ENCODE results near the gene MYOCD.

Gene MYOCD

GRCh38 chr17:12644623-12645022 lies 21.1 kb upstream of the MYOCD start:
- no peak for DNase-seq

GRCh38 chr17:12646761-12647422 lies 18.8 kb upstream of the MYOCD start:
- DNase-seq = no peak

GRCh38 chr17:12648498-12648897 lies 17.2 kb upstream of the MYOCD start:
- DNase-seq = no peak

GRCh38 chr17:12655936-12656335 lies 9.8 kb upstream of the MYOCD start:
- no peak for DNase-seq

- DNase-seq = no peak
Observed at GRCh38 chr17:12656354-12656753, 9.3 kb upstream of the MYOCD start.

GRCh38 chr17:12659500-12659899 lies 6.2 kb upstream of the MYOCD start:
- no peak for DNase-seq

DNA sequence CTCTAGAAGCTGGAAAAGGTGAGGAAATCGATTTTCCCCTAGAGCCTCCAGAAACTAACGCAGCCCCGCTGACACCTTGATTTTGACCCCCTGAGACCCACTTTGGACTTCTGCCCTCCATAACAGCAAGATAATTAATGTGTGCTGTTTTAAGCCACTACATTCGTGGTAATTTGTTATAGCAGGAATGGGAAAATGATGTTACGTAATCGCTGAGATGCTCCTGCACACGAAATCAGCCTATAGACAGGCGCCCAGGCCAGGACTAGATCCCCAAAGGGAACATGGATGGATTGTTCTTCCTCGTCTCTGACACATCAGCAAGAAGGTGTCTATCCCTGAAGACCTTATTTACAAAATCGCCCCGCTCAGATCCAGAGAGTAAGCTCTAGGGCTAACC lies 1.4 kb upstream of the MYOCD start:
- DNase-seq = no peak

GRCh38 chr17:12664894-12665262 lies 812 bp upstream of the MYOCD start:
- no peak for DNase-seq

DNA sequence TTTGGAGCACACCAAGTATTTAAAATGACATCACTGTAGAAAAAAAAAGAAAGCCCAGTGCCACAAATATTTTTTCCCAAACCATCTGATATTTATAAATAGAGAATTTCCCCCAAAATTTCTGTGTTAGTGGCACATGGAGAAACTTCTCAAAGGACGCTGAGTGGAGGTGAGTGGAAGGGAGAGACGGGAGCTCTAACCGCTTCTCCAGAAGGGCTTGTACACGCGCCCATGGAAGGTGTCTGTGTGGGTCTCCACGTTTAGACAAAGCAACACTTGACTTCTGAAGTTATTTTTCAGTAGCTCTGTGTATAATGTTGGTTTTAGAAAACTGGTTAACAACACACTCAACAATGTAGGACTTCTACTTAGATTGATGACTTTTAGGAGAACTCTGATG lies 1.0 kb downstream of the MYOCD start:
- no peak for DNase-seq

DNA sequence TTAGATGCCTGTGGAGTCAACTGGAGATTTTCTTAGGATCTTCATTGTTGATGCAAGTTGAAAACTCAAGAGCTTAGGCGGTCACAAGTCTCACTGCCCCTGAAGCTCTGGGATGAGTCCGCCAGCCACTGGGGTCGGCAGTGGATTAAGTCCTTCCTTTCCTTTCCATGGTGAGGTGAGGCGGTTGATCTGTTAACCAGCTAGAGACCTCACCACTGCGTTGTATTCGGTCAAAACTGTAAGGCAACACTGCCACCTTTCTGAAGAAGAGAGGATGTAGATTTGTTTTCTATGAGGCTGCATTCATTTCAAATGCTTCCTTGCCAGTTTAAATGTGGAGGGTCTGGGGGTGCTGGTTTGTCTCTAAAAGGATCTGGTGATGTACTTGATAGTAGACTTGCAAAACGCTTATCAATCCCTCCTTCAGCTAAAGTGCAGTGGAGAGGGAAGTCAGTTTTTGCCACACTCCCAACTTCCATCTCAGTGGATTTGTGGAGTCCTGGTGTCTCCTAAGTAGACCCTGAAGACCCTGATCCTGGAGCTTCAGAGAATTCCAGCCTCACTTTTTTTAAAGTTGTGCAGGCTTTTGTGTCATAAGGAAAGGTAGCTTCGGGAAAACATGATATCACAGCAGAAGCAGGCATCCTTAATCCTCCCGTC lies 1.7 kb downstream of the MYOCD start:
- no peak for DNase-seq

- DNase-seq = no peak
Observed at GRCh38 chr17:12671906-12672305, 6.2 kb downstream of the MYOCD start.

GRCh38 chr17:12672947-12673346 lies 7.3 kb downstream of the MYOCD start:
- no peak for DNase-seq

- DNase-seq = no peak
Observed at GRCh38 chr17:12673788-12674187, 8.1 kb downstream of the MYOCD start.

DNA sequence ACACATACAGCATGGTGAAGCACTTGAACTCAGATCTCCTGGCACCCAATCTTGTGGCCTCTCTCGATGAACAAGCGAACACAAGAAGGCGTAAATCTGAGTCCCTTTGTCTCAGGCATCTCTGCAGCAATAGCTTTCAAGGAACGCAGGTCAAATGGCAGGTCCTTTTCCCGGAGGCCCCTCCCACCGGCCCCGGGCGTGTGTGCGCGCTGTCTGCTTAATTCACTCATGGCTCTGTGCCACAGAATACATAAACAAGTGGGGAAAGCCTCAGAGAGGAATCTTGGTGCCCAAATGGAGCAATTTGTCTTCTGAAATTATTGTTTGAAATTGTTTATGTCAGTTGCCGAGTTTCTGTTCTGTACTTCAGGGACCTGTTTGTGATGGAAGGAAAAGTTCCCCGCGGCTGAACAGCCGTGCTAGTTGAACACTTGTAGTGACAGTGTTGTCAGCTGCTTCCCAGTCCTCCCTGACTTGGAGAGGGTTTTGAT lies 14.8 kb downstream of the MYOCD start:
- DNase-seq = no peak

- DNase-seq = no peak
Observed at GRCh38 chr17:12680993-12681392, 15.3 kb downstream of the MYOCD start.

DNA sequence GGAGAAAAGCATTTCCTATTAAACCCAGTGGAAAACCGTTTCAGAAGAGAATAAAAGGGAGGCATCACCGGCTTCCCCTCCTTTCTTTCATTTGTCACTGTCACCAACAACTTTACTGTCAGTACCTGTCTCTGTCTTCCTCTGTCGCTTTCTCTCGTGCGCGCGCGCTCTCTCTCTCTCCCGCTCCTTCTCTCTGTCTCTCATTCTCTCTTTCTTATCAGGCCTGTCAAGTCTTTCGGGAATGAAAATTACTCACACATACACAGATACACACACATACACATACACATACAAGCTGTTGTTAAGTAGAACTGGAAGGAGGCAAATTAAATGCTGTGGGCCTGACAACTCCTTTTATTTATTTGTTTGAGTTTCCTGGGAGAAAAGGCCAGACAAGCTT lies 17.6 kb downstream of the MYOCD start:
- DNase-seq = no peak

DNA sequence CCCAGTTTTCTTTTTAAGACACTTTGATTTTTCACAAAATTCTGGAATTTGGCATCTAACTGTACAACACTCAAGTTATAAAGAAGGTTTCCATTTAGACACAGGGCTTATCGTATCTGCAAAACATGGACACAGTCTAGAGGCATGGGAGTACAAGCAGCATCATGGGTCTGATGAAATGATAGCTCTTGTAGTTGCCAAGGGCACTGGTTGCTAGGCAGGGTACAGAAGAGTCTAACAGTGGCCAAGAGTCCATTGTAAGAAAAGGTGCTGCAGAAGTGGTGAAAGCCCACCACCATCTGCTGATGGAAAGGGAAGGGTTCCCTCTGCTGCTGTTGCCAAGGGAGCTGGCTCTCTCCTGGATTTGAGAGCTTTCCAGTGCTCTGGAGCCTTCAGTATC lies 20.8 kb downstream of the MYOCD start:
- no peak for DNase-seq

- no peak for DNase-seq
Observed at GRCh38 chr17:12688382-12688781, 22.7 kb downstream of the MYOCD start.

- no peak for DNase-seq
Observed at GRCh38 chr17:12691173-12691572, 25.5 kb downstream of the MYOCD start.

- DNase-seq = no peak
Observed at GRCh38 chr17:12693640-12694039, 27.9 kb downstream of the MYOCD start.

- no peak for DNase-seq
Observed at GRCh38 chr17:12706070-12706469, 40.4 kb downstream of the MYOCD start.

DNA sequence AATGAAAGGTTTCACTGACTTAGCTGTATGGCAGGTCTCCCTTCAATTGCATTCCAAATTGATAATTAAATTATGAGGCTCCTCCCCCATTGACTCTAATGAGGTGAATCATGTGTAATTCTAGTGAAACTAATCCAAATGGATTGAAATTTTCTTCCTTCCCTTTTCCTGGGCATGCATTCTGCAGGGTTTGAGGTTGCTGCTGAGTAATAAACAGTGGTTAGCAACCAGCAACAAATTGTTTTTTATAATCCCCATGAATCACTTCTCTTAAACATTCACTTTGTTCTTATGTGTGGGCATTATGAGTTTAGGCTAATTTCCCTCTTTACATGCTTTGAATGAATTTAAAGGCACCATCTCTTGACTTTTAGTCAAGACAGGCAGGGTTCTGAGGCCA lies 43.4 kb downstream of the MYOCD start:
- DNase-seq = no peak

DNA sequence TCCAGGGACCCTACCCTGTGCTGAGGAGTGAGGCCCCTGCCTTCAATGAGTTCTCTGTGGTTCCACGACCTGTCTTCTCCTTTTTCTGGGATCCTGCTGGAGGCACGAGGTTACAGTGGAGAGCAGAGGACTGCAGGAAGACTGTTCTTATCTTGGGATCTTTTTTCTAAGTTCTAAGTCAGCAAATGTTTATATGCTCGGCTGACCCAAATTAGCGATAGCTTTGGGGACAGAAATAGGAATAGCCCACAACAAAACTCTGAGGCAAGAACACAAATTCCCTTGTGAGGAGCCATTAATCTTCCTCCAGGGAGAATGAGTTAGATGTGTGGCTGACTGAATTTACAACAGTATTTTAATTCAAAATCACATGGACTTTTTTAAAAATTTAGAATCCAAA lies 46.7 kb downstream of the MYOCD start:
- DNase-seq = no peak

- DNase-seq = no peak
Observed at GRCh38 chr17:12712941-12713340, 47.3 kb downstream of the MYOCD start.

- DNase-seq = no peak
Observed at GRCh38 chr17:12719948-12720347, 54.3 kb downstream of the MYOCD start.

Measured in CD4-positive, alpha-beta T cell treated with Interleukin-15 for 1 hour (primary cell).